C4-2B (cell line): ENCODE data around the gene CHMP5.
"Not testable (repeated sequence)": the region's sequence is repeated elsewhere in the genome, so short reads cannot be mapped to it uniquely, and the experiment has no call there.

ENCODE experiments used
- CTCF ChIP-seq: fragments of 450-650 bp; conservative IDR thresholded peaks from 2 replicates; pipeline ENCODE4 v1.5.1; 2017; ENCODE audit warnings: mild to moderate bottlenecking
- ZFX ChIP-seq: fragments of 450-650 bp; IDR thresholded peaks from 2 replicates; pipeline ENCODE4 v1.6.1; 2017

GRCh38 chr9:33317136-33317535 lies 52.3 kb downstream of the CHMP5 start:
- not testable (repeated sequence) for TF ChIP-seq CTCF, ZFX
